Gastrocnemius medialis (tissue), 4 donors: ENCODE results near the gene OSGEP.

Experiments
- CTCF ChIP-seq, 5 experiments: fragments of 450-650 bp in 3 of 5; fragments of 200-600 bp in 2 of 5; sonication (generic) in 2 of 5; IDR thresholded peaks in 4 of 5; conservative IDR thresholded peaks in 1 of 5; 1 replicate in 4 of 5; 2 replicates in 1 of 5; pipeline ENCODE4 v1.5.1; 2016 to 2019; ENCODE audit warnings: antibody characterized with exemption in 5 of 5, mild to moderate bottlenecking in 3 of 5, moderate library complexity in 3 of 5
- POLR2A ChIP-seq, 2 donors: fragments of 450-650 bp; IDR thresholded peaks; one replicate each; pipeline ENCODE4 v1.6.1; 2017; ENCODE audit warnings: antibody characterized with exemption in 2 of 2, mild to moderate bottlenecking in 2 of 2, moderate library complexity in 2 of 2

DNA sequence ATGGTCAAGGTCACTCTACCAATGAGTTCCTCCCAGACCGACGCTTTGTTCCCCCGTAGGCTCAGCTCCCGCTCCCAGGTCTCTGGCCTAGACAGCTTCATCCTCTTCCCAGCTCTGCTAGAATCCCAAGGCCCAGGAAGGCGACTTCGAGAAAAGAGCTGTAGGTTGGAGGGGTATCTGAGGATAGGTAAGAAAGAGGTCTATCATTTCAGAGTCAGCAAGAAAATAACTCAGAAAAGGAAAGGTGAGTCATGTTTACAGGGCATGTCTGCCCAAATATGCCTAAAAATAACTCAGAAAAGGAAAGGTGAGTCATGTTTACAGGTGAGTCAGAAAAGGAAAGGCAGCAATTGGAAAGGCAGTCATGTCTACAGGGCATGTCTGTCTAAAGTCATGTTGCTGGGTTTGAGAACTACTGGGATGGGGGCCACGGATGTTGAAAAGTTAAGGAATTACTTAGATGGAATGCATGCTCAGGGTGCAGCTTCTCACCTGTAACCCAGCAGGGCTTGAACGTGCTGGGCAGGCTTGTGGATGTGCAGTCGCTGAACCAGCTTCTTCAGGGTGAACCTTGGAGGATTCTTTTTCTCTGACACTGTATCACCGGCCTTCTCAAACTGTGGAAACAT lies 53.5 kb downstream of the OSGEP start:
- TF ChIP-seq CTCF (IDR thresholded peaks at IDR 0.05 in 4 of 5, conservative IDR thresholded peaks at IDR 0.05 in 1 of 5) = no peak
- no peak for TF ChIP-seq POLR2A (IDR thresholded peaks at IDR 0.05)
